GM04503 (cell line): ENCODE measurements around the gene PHLPP1.
"Not testable (repeated sequence)": the region's sequence is repeated elsewhere in the genome, so short reads cannot be mapped to it uniquely, and the experiment has no call there.

ENCODE experiments used
- DNase-seq: peaks from one replicate; pipeline ENCODE4 v3.0.0-alpha.2; 2012; ENCODE audit warnings: low read depth

The PHLPP1 gene

DNA sequence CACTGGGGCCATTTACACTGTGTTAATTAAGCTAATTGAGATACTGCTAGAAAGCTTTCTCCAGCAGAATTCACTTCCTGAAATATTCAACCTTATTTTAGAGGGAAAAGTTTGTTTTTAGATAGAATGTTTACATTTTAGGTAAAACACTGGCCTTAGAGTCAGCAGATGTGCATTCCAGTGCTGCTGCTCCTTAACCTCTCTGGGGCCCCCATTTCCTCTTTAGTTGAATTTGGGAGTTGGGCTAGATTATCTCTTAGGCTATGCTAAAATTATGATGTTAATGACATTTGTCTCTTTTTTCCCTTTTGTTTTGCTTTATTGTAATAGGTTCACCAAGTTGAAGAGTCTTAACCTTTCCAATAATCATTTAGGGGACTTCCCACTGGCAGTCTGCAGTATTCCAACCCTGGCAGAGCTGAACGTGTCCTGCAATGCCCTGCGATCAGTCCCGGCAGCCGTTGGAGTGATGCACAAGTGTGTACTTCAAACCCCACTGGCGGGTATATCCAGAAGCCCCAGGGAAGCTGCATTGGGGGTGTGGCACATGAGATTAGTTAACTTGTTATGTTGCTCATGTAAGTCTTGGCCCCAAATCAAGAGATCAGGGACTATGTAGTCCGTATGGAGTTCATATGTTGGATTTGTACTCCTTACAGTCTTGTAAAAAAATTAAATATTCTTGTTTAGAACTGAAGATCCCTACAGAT is 179.5 kb downstream of the PHLPP1 start:
- DNase-seq, result no peak

DNA sequence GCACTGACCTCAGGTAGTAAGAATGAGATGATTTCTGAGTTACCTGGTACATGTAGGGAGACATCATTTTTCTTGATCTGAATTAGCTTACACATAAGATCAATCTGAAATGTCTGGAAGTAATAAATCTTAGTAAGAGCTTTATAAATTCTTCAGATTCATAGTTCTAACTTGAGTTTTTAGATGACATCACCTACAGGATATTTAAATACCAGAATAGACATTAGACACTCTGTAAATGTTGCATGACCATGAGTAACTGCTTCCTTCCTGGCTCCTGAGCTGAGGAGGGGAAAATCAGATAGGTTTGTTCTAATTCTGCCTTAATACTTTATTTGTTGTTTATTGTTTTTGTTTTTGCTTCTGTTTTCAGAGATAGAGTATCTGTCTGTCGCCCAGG is 181.8 kb downstream of the PHLPP1 start:
- DNase-seq, result no peak

DNA sequence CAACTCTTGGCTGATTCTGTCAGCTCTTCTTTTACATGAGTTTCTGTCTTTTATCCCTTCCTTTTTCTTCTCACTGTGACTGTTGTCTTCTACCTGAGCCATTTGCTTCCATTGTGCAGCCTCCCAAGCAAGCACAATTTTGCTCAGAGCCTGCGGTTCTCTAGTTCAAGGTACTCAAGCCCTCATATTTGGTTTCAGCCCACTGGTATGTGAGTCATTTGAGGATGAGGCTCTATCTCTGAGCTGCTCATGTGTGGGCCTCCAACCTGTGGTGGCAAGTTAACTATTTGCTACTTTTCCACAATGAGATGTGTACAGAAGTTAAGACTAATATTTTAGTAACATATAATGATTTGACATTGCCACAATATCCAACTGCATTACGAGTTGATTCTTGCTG is 183.0 kb downstream of the PHLPP1 start:
- DNase-seq, result no peak

DNA sequence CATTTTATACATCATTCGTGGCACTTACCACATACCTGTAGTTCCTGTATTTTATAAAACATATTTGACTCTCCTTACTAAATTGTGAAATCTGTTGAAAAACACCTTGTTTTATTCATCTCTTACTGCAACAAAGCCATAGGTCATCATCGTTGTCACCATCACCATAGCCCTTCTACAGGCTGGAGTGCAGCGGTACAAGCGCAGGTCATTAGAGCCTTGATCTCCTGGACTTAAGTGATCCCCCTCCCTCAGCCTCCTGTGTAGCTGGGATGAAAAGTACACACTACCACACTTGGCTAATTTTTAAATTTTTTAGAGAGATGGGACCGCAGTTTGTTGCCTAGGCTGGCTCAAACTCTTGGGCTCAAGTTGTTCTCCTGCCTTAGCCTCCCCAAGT is 184.2 kb downstream of the PHLPP1 start:
- DNase-seq, result no peak

DNA sequence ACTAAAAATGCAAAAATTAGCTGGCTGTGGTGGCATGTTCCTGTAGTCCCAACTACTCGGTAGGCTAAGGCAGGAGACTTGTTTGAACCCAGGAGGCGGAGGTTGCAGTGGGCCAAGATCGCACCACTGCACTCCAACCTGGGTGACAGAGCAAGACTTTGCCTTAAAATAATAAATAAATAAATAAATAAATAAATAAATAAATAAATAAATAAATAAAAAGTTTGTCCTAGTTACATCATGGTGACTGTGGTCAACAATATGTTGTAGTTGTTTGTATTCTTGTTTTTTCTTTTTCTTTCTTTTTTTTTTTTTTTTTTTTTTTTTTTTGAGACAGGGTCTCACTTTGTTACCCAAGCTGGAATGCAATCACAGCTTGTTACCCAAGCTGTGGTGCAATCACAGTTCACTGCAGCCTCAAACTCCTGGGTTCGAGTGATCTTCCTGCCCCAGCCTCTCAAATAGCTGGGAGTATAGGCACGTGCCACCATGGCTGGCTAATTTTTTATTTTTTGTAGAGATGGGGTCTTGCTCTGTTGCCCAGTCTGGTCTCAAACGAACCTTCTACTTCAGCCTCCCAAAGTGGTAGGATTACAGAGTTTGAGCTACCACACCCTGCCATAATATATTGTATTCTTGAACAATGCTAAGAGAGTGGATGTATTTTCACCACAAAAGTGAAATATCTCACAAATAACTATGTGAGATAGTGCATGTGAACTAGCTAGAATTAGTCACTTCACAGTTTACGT is 185.0 kb downstream of the PHLPP1 start:
- DNase-seq, result no peak

DNA sequence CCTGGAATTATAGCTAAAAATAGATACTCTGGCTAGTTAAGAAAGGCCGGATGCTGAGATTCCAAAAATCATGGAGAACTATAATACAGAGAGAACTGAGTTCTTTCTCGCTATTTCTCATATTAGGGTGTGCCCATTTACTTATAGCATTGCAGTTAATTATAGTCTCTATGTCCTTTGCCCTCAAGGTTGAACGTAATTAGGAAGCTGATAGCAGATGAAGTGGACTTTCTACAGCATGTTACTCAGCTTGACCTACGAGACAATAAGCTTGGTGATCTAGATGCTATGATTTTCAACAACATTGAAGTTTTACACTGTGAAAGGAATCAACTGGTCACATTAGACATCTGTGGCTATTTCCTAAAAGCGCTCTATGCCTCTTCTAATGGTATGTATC is 187.4 kb downstream of the PHLPP1 start:
- no peak for DNase-seq

DNA sequence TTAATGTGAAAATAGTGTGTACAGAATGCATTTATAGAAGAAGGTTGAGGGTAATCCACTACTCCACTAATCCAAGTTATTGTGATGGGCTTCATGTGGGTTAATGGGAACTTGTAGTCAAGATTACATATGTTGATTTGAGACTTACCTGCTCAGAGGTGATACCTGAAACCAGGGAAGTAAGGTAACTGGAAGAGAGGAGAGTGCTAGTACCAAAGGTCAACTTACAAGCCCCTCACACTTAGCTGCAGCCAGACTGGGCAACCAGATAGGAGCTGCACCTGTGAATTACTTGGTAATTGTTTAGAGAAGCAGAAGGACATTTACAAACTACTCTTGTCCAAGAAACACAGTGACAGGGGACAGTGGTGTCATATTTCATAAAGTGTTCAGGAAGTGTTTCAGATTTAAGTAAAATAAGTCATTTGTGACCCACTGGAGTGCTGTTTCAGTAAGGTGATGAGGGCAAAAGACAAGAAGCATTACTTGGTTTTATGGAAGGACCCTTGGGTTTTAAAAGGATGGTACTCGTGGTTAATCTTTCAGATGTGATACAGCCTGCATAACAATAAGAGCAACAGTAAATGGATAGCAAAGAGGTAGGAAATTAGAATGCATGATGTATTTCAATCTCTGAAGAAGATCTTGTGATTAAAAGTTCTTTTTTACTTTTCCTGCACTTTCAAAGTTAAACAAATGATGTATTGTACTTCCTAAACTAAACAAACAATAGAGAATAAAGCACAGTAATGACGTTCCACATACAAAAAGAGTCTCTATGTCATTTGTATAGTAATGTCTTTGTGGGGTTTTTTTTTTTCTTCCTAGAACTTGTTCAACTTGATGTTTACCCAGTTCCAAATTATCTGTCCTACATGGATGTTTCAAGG is 189.3 kb downstream of the PHLPP1 start:
- DNase-seq, result no peak

DNA sequence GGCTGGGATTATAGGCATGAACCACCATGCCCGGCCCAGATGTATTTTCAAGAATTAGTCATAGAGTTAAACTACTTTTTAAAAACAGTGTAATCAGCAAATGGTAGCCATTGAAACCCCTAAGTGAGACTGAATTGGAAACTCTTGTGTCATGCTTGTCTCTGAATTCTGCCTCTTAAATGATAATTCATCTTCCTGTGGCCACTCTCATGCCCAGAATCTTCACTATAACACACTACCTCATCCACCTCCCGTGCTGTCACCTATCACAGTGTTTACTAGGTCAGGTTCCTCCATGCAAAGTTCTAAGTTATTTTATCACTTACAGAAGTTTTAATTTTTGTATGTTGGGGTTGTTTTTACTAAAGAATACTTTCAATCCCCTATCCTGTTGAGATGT is 197.5 kb downstream of the PHLPP1 start:
- DNase-seq, result no peak

DNA sequence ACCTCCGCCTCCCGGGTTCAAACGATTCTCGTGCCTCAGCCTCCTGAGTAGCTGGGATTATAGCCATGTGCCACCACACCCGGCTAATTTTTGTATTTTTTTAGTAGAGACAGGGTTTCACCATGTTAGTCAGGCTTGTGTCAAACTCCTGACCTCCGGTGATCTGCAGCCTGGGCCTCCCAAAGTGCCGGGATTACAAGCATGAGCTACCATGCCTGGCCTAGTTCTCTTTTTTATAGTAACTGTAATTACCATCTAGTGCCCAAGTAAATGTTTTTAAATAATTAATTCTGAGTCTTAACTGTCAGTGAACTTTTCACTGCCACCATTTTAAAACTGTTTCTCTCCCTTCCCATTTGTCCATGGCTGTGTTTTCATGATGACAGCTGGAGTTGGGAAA is 198.5 kb downstream of the PHLPP1 start:
- DNase-seq, result not testable (repeated sequence)

DNA sequence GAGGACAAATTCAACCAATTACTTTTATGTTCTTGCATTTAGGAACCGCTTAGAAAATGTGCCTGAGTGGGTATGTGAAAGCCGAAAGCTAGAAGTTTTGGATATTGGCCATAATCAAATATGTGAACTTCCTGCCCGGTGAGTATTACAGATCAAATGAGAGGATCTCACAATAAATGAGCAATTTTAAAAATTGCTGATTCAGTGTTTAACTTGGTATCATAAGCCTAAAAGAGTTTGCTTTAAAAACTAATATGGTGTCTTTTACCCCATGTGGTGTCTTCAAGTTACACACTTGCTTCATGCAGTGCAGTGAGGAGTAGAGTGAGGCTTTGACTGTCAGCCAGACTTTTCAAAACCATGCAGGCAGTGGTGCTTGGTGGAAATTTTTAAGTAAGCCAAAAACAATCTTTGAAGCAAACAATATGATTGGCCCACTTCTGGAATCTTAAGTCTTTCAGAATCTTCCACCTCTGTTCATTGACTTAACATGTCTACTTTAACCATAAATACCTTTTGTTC is 199.6 kb downstream of the PHLPP1 start:
- no peak for DNase-seq

DNA sequence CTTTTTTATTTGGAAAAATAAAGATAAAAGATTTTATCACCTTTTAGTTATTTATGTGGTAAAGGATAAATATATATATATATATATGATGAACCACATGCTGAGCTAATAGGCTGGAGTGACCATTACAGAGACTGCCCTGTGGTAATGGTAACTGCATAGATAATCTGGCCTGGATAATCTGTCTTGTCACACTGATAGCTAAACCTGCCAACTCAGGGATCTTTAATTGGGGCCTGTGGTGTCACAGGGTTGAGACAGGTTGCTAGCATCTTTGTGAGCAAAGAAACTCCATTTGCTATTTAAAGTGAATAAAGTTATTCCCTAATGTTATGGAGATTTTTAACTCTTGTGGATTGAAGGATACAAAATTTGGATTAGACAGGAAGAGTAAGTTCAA is 203.0 kb downstream of the PHLPP1 start:
- DNase-seq, result no peak

DNA sequence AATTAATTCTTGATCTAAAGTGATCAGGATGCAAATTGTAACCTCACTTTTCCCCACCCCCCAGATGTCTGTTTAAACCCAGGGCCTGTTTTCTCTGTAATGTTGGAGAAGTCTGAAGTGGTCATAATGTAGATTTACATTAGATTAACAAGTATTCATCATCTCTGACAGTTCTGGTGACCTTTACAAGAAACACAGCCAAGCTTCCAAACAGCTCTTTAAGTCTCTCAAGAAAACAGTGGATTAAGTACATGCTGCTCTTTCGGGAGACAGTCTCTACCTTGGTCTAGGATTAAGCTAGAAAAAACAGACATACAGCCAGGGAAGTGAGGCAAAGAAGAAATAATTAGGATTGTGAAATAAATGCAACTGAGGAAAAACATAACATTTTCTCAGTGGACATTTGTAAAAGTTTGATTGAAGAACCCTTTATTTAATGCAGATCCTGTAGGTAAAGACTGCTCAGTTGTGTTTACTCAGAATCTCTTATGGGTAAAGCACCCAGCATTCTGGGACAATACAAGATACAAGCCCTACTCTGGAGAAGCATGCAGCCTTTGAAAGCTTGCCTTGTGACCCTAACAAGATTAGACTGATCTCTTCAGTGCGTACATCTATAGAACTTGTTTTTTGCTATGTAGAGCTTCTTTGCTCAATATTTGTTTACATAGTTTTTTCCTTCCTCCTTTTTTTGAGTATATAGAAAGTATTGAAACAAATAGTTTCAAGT is 203.9 kb downstream of the PHLPP1 start:
- no peak for DNase-seq

DNA sequence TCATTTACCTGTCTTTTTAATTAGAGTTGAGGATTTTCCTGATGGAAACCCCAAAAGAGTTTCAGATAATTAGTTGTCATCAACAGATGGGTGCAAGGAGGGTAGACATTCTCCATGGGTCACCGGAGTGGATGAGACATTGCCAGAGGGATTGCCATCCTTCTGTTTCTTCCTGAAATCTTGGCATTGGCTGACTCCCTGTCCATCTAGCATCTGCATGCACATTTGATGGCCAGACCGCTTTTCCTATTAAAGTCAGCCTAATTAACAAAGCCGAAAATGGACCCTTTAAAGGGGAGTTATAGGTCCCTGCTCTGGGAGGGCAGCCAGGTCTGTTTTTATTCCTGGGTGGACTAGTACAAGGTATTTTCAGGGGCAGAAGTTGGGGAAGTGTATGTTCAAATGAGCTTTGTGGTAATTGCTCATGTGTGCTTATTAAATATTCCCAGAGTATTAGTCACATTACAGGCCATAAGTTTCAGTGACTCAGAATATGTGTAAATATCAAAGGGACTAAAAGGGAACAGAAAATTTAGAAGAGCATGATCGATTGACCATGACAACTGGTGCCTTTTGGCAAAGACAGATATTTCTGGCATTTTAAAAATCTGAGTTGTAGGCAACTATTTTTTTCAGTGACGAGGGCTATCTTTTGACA is 209.8 kb downstream of the PHLPP1 start:
- no peak for DNase-seq

DNA sequence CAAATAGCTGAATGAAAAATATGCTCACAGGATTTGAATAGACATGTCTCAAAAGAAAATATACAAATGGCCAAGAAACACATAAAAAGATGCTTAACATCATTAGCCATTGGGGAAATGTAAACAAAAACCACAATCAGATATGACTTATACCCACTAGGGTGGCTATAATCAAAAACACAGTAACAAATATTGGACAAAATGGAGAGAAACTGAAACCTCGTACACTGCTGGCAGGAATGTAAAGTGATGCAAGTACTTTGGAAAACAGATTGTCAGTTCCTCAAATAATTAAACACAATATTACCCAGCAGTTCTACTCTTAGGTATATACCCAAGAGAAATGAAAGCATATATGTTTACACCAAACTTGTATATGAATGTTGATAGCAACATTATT is 213.0 kb downstream of the PHLPP1 start:
- DNase-seq, result peak; percentile 27

DNA sequence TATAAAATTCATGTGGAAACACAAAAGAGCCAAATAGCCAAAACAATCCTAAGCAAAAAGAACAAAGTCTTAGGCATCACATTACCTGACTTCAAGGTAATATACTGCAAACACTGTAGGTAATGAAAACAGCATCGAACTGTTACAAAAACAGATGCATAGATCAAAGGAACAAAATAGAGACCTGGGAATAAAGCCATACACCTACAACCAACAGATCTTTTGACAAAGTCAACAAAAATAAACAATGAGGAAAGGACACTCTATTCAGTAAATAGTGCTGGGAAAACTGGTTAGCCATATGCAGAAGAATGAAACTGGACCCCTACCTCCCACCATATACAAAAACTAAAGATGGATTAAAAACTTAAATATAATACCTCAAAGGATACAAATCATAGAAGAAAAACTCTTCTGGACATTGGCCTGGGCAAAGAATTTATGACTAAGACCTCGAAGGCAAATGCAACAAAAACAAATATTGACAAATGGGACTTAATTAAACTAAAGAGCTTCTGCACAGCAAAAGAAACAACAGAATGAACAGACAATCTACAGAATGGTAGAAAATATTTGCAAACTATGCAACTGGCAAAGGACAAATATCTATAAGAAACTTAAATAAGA is 218.0 kb downstream of the PHLPP1 start:
- no peak for DNase-seq

DNA sequence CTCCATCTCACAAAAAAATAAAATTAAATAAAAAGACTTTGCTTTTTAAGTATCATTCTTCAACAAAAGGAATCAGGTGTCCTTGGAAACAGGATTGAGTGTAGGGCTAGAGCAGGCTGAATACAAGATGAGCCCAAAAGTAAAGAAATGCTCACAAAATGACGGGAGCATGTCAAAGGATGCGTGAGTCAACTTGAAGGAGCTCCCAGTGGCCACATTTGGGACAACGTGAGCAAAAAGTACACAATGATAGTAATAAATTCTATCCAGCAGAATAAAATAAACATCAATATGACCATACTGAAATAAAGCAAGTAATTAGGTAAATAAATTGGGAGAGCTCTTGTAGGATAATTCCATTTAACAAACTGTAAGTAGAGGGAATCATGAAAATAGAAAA is 220.7 kb downstream of the PHLPP1 start:
- no peak for DNase-seq

DNA sequence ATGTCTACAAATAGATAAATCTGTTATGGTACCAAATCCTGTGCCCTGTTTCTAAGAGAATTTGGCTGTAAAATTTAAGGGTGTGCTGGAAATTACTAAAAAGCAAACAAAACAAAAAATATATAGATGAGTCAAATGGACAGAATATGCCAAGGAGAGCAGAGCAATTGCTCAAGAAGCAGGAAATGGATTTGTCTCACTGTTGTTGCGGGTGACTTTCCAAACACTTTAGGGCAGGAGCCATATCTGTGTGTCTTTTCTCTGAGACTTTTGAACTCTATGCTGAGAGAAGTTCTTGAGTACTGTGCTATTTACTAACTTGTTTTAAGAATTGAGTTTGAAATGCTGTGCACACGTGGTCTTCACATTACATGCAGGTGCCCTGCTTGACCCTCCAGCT is 221.7 kb downstream of the PHLPP1 start:
- DNase-seq, result no peak

DNA sequence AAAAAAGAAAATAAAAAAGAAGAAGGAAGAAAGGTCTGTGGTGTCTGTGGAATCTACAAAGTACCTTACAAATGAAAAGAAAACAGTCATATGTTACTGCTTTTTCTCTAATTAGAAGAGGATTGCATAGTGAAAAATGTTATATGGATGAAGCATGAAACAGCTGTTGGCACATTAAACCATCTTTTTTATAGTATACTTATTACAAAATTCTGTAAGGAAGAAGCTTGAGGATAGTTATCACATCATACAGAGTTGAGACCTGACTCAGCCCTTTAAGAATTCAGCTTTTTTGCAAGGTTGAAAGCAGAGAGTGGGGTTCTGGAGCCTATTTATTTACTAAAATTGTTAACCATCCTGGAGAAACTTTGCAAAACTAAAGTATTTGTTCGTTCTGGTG is 222.7 kb downstream of the PHLPP1 start:
- DNase-seq, result peak; percentile 54

DNA sequence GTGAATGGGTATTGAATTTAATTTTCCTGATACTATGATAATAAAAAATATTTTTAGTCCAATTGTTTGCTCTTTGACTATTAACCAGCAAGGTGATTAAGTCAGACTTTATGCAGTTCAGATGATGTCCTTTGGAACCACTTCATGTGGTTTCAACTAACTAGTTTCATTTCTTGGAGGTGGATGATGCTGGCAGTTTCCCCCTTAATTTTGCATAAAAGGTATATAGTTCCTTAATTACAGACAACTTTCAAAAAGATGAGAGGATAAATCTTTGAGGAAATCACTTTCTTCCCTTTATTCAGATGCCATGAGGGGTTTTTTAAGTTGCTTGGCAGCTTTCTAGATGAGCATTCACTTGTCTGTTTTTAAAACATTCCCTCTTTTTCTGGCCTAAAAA is 223.1 kb downstream of the PHLPP1 start:
- no peak for DNase-seq

DNA sequence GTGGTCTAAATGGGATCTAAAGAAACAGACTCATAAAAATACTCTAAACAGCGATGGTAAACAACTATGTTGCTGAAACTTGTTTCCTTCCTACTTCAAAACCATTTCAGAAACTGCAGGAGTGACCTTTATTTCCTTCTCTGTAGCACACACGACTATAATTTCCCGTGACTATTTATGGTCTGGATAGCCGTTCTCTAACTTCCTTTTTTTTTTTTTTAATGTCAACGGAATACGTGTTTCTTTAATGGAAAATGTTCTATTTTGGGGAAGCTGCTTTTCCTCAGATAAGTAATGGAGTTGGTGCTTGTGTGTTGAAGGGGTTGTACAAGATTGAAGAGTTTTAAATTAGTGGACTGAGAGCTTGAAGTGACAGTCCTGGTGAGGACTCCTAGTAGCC is 224.1 kb downstream of the PHLPP1 start:
- DNase-seq, result no peak

DNA sequence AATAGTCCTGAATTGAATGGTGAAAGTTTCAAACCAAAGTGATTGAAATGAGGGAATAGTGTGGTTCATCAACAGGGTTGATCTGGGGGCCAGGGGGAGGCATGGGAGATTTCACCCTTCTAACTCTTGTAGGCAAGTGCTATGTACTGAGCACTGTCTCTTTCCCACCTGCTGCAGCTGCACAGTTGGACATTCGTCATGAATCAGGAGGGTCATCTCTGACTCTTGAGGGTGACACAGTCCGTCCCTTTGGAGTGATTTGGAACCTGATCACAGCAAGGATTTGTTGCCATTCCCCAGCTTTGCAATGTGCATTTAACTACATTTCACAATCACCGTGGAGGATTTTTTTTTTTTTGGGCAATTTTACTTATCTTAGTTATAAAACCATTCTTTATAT is 224.6 kb downstream of the PHLPP1 start:
- DNase-seq, result no peak
